BE2C (cell line): ENCODE data around the gene RAB27A.

Source experiments
- DNase-seq: peaks from one replicate; pipeline ENCODE4 v3.0.0-alpha.2; 2020
- H3K27me3 ChIP-seq: fragments of 250-450 bp; sonication (Bioruptor Pico); 2 replicates; pipeline ENCODE4 v1.5.1; 2020; ENCODE audit warnings: mild to moderate bottlenecking
- H3K36me3 ChIP-seq: fragments of 250-450 bp; sonication (Bioruptor Pico); 2 replicates; pipeline ENCODE4 v1.5.1; 2020; ENCODE audit warnings: mild to moderate bottlenecking
- H3K4me1 ChIP-seq: fragments of 250-450 bp; sonication (Bioruptor Pico); 2 replicates; pipeline ENCODE4 v1.5.1; 2020
- H3K4me3 ChIP-seq: 2 replicates; pipeline ENCODE4 v1.5.1; 2011; ENCODE audit warnings: low read depth, low read length
- H3K9me3 ChIP-seq: fragments of 250-450 bp; sonication (Bioruptor Pico); 2 replicates; pipeline ENCODE4 v1.5.1; 2020
- CTCF ChIP-seq: IDR thresholded peaks from 2 replicates; pipeline ENCODE4 v1.5.1; 2012; ENCODE audit warnings: mild to moderate bottlenecking, low read depth, low read length

RAB27A gene

GRCh38 chr15:55202206-55202605, 87.4 kb downstream of the RAB27A start:
- H3K9me3 ChIP-seq = no peaks in the 10 kb centered on the region
- no peaks in the 10 kb centered on the region for H3K36me3 ChIP-seq
- no peak for DNase-seq
- H3K27me3 ChIP-seq = no peaks in the 10 kb centered on the region
- no peaks in the 10 kb centered on the region for H3K4me1 ChIP-seq
- TF ChIP-seq CTCF = no peak
- H3K4me3 ChIP-seq = no peak overlapping the region

GRCh38 chr15:55198706-55199105, 90.9 kb downstream of the RAB27A start:
- Histone ChIP-seq H3K36me3 (peaks cover 16% of the 10 kb centered on the region), H3K27me3 (no peaks in the 10 kb centered on the region), H3K4me3 (no peak overlapping the region), H3K4me1 (no peaks in the 10 kb centered on the region), H3K9me3 (no peaks in the 10 kb centered on the region)
- TF ChIP-seq CTCF = no peak
- DNase-seq = no peak

GRCh38 chr15:55197719-55198118, 91.9 kb downstream of the RAB27A start:
- Histone ChIP-seq H3K4me1 (no peaks in the 10 kb centered on the region), H3K9me3 (no peaks in the 10 kb centered on the region), H3K36me3 (peaks cover 16% of the 10 kb centered on the region), H3K27me3 (no peaks in the 10 kb centered on the region), H3K4me3 (peak overlapping the region; percentile 89)
- TF ChIP-seq CTCF = no peak
- no peak for DNase-seq

GRCh38 chr15:55197362-55197705, 92.3 kb downstream of the RAB27A start:
- no peak for TF ChIP-seq CTCF
- Histone ChIP-seq H3K4me1 (no peaks in the 10 kb centered on the region), H3K27me3 (no peaks in the 10 kb centered on the region), H3K4me3 (peak overlapping the region; percentile 89), H3K9me3 (no peaks in the 10 kb centered on the region), H3K36me3 (peaks cover 20% of the 10 kb centered on the region)
- no peak for DNase-seq

- TF ChIP-seq CTCF = peak; percentile 53
- no peaks in the 10 kb centered on the region for H3K27me3 ChIP-seq
- H3K36me3 ChIP-seq = peaks cover 26% of the 10 kb centered on the region
- H3K4me3 ChIP-seq = peak within 1 kb of the TSS; percentile 89
- no peaks in the 10 kb centered on the region for H3K4me1 ChIP-seq
- no peaks in the 10 kb centered on the region for H3K9me3 ChIP-seq
- peak; percentile 96 for DNase-seq
These were observed 92.9 kb downstream of the RAB27A start, which contains the start of gene RSL24D1 for GRCh38 chr15:55196458-55197361. Gene RSL24D1, minus strand, starts transcription at chr15:55196941. Its CDS starts 51 bp downstream, at chr15:55196890.

- no peak for DNase-seq
- peaks cover 31% of the 10 kb centered on the region for H3K36me3 ChIP-seq
These were observed 93.6 kb downstream of the RAB27A start for GRCh38 chr15:55195996-55196395.

More at GRCh38 chr15:55195996-55196395, 93.6 kb downstream of the RAB27A start:
- H3K27me3 ChIP-seq = no peaks in the 10 kb centered on the region
- H3K4me1 ChIP-seq = no peaks in the 10 kb centered on the region
- no peaks in the 10 kb centered on the region for H3K9me3 ChIP-seq
- TF ChIP-seq CTCF = no peak
- peak overlapping the region; percentile 89 for H3K4me3 ChIP-seq
